GM10847 (cell line): ENCODE results near the gene ATOH7.

Experiments used
- POLR2A ChIP-seq: IDR thresholded peaks from 2 replicates; pipeline ENCODE4 v1.6.1; 2011; ENCODE audit not compliant: insufficient read length; ENCODE audit errors: extremely low read depth

ATOH7 gene

DNA sequence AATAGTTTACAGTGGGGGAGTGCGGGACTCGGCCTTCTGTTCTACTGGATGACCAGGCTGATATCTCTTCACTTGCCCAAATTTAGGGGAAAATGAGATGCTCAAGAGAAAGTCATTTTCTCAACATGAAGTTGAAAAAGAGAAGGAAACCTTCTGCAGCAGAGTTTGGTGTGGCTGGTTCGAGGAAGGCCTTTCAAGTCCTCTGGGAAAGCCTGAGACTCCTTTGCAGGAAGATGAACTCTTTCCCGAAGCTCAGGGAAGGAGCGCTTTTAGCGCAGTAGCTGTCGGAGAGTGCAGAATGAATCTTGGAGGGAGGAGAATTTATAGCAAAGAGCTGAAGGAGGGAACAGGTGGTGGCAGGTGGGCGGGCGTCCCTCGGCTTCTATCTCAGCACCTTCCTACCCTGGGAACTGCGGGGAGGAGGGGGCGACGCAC lies at the start of gene ATOH7:
TSS of gene ATOH7 (minus strand) at position 297 of the 435 bp plus-strand sequence. CDS start 436 bp downstream, outside the sequence.
- no peak for TF ChIP-seq POLR2A

DNA sequence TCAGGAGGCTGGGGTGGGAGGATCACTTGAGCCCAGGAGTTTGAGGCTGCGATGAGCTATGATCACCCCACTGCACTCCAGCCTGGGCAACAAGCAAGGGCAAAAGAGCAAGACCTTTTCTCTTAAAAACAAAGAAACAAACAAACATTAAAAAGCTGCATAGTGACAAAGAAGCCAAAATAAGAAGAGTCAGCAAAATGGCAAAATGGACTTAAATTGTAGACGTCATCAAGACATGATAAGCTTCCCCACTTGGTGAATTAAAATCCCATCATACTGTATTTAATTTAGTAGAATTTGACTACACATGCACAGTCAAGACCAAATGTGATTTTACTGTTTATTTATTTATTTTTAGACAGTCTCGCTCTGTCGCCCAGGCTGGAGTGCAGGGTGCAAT lies 48.8 kb upstream of the ATOH7 start:
- TF ChIP-seq POLR2A = no peak

DNA sequence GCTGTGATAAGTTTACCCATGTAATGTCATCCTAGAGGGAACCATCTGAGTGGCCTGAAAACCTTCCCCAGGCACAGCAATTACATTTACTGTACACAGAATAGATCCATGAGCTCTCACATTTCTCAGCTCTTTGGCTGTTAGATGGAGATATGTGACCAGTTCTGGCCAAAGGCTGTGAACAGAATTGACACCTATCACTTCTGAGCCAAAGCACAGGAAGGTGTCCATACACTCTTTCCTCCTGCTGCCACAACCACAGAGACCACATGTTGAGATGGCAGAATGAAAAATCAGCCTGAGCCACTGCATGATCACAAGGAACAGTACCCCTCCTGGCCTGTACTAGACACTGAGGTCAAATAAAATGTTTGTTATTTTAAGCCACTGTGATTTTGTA lies 44.3 kb upstream of the ATOH7 start:
- TF ChIP-seq POLR2A = no peak

DNA sequence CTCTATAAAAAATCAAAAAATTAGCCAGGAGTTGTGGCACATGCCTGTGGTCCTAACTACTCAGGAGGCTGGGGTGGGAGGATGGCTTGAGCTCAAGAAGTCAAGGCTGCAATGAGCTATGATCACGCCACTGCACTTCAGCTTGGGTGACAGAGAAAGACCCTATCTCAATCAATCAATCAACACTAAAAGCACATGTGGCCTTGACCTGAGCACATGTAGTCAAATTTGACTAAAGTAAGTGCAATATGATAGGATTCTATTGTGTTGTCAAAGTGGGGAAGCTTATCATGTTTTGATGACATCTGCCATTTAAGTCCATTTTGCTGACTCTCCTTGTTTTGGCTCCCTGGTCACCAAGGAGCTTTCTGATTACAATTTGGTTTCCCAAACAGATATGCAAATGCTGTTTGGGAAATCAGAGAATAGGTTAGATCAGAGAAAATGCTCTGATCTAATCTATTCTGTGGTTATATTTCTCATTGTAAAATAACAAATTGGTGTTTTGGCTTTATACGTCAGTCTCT lies 43.8 kb upstream of the ATOH7 start:
- TF ChIP-seq POLR2A = no peak

DNA sequence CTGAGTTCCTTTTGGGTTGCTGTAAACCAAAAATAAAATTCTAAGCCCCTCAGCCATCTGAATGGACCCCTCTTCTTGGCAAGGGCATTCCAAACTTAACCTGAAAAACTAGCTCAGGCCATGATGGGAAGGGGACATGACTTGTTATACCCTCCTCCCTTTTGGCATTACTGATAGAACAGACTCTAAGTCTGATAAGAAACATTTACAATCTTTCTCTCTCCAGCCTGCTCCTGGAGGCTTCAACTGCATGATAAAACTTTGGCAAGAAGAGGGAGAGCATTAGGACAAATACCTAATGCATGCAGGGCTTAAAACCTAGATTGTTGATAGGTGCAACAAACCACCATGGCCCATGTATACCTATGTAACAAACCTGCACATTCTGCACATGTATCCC lies 40.9 kb upstream of the ATOH7 start:
- no peak for TF ChIP-seq POLR2A

DNA sequence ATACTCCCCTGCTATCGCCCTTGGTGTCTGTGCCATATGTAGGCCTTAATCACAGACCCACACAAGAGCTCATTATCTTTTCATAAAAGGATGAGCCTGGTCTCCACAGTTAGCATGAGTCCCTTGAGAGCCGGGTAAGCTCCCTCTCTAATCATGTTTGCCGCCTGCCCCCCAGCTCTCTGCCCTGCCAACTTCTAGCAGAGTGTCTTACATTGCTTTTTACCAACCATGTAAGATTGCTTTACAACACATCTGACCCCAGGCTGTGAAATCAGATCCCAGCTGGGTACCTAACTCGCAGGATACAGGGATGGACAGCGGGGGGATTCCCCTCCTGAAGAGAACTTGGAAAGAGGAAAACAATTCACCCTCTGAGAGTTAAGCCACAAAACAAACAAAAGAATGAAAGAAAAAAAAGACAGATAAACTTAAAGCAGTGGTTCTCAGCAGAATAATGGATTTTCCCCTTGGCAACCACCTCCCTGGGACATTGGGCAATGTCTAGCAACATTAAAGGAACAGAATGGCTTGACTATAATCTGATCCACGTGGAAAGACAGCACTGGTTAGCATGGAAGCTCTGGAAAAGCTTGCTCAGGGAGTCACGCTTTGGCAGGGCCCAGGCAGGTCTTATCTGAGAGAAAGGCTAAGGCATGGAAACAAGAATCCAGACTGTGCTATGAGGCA lies 39.4 kb upstream of the ATOH7 start:
- TF ChIP-seq POLR2A = no peak

DNA sequence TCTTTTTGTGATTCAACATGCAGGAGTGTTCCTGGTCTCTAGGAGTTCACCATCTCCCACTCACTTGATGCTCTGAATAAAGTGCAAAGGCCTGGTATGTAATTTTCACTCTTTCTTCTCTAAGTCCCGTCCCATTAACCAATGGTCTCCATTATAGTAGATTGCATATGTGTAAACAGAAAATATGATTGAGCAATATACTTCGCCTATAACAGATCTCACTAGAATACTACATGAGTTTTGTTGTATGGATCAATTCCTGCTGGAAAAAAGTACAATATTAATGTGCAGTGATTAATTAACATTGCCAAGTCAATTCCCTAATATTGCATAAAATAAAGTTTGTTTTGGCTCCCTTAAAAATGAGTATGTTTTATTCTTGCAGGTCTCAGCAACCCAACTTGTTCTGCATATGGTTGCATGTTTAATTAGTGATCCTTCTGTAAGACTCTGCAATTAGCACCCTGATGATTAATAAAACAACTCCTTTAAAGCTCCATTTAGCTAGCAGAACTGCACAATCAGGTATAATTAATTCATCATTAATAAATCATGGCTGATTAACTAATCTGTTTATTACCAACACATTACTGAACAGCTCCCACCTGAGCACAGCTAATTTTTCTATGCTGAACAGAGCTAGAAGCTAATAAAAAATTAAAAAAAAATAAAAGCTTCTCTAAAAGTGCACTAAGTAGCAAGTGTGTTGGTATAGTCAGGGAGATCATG lies 37.8 kb upstream of the ATOH7 start:
- no peak for TF ChIP-seq POLR2A

DNA sequence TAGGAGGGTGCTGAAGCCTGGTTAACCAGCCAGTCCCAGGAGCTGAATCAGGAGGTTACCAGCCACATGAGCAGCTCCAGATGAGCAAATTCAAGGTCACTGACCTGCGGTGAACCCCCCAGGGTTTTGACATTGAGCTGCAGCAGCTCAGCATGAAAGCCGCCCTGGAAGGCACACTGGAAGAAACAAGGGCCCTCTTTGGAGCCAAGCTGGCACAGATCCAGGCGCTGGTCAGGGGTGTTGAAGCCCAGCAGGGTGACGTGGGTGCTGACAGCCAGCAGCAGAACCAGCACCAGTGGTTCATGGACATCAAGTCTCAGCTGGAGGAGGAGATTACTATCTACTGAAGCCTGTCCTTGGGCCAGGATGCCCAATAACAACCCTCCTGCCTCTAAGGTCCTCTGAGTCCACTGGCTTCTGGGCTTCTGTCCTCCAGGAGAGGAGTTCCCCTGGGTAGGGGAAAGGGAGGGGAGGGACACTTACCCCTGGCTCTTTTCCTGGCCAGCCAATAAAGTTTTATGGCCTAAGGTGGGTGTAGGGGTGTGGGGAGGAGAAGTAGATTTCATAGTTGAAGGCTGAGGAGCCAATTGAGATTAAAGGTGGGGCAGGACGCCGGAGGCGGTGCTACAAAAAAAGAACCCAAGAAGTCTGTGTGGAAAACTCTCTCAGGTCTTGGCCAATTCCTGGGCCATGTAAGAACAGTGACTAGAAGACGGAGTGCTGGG lies 29.4 kb upstream of the ATOH7 start:
- TF ChIP-seq POLR2A = no peak

DNA sequence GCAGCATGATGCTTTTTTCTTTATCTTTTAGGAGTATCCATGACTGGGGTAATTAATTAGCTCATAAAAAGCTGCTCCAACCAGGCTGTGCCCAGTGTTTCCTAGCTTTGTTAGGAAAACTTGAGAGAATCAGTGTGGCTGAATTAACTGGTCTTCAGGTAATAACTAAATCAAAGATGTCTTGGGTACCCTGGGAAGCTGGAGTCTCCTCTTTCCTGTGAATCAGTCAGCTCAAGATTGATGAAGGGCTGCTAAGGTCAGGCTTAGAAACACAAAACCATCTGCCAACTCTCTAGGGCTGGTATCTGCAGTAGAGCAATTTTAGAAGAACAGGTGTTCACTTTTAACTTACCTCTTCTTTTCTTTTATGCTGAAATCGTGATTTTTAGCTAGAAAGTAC lies 21.4 kb upstream of the ATOH7 start:
- TF ChIP-seq POLR2A = no peak

DNA sequence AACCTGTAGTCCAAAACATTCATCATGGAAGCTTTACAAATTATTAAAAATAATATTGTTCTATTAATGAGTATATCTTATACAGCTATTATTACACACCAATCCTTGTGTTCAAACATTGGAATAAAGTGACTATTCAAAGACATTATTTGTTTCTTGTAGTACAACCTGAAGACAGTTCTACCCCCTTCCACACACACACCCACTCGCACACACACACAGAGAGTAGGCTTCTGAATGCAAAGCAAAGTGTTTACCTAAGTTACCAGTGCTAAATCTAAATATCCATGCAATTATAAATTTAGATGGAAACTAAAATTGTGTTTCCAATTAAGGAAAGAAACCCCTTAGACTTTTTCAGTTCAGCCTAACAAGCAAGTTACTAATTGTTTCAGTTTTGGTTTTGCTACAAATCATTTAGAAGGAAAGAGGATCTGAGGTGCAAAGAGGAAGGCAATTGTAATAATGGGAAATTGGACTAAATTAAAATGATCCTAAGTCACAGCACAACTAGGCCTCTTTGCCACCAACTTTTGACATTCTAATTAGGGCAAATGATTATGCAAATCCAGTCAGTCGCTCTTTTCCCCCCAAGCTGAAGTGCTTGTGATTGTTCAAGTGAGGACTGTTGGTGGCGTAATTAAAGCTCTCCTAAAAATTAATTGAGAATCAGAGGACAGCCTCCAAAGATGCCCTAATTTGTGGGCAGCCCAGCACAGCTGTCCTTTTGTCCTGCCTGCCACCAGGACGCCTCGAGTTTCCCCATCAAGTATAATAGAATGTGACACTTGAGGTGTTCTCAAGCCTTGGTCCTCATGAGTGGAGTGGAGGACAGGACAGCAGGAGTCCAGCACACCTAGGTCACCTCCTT lies 19.9 kb upstream of the ATOH7 start:
- no peak for TF ChIP-seq POLR2A

DNA sequence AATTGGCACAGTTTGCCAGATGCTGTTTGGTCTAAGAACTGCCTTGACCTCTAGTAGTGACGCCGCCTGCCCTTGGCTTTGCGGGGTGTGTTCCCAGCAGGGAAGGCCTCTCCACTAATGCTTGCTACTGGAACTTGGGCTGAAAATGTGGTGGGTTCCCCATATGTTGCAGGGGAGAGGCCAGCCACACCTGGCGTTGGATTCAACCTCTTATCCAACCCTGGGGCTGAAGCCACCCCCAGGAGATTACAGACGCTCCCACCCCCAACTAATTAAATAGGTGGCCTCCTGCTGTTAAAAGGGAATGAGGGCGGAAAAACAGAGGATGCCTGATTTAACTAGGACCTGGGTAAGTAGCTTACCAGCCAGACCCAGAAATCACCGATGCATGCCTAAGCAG lies 19.2 kb upstream of the ATOH7 start:
- TF ChIP-seq POLR2A = no peak

DNA sequence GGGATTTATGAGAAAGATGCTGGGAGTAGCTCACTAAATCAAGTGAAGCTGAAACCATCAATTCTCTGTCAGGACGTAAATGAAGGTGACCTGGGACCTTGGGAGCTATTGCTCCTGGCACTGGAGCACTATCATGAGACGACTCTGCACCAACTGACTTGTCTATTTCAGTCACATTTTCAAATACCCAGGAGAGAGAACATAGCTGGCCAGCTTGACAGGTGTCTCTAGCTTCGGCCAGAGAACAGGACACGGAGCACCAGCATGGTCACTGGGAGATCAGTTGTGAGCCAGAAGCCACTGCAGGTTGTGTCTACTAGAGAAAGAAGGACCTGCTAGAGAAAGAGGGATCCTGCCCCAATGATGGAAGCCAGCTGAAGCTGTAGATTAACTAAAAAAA lies 17.4 kb upstream of the ATOH7 start:
- no peak for TF ChIP-seq POLR2A

DNA sequence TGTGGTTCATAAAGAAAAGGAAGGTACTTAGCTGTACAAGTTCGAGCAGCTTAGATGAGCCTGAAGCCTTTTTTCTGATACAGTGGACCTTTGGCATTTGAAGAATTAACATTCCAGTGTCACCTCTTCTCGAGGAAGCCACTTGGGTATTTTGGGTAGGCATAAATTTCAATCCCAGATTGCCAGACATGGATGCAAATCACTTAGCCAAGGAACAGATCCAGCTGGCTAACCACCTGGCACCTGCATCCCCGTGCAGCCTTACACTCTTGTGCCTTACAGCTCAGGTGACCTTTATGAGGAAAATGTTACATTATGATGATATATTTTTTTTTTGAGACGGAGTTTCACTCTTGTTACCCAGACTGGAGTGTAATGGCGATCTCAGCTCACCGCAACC lies 16.0 kb upstream of the ATOH7 start:
- no peak for TF ChIP-seq POLR2A

DNA sequence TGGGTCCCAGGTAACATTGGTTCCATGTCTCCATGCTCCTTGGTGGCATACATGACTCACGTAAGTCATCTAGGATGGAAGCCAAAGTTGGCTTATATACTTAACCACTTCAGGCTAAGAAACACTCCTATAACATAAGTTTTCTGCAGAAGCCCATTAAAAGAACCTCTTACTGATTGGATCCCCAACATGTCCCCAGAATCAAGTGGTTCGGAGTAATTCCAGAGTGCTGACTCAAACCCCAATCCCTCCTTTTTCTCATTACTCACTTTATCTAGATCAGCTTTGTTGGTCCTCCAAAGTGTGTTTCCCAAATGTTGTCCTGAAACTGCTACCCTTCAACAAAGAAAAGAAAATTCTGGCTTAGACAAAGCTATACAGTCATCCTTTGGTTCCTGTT lies 10.1 kb upstream of the ATOH7 start:
- no peak for TF ChIP-seq POLR2A

DNA sequence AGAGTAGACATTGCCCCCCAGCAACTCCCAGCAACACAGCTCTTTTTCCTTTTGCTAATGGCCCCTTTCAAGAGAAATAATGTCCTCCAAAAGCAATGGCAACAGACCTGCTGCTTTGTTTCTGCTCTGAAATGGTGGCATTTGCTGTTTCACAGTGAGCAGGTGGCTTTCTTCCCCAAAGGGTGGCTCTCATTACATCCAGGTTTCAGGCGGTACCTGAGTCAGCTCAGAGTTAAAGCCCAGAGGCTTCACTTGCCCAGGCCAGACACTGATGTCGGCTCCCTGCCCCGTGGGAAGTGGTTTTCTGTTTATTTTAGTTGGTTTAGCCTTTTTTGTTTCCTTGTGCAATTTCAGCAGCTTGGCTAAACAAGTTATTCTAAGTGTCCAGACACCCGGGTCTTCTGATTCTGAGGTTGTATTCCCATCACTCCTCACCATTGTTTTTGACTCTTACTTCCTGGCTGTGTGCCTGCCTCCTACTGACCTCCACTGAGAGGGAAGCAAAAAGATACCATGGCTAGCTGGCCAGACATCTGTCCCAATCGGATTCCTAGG lies 7.8 kb upstream of the ATOH7 start:
- TF ChIP-seq POLR2A = no peak
